Heart left ventricle (tissue), 13 donors: ENCODE results near the gene HS3ST5.

ENCODE experiments used
- POLR2A ChIP-seq, 2 donors: fragments of 450-650 bp; IDR thresholded peaks; one replicate each; pipeline ENCODE4 v1.6.1; 2017; ENCODE audit warnings: antibody characterized with exemption in 2 of 2, mild to moderate bottlenecking in 2 of 2, moderate library complexity in 2 of 2
- TF ChIP-seq, protein P1 (sequence below), 12 donors: fragments of 200-600 bp; sonication (generic) in 4 of 12; IDR thresholded peaks; one replicate each; pipeline versions ENCODE4 v1.5.0 to v1.8.0; 2018 to 2022; ENCODE audit warnings: antibody characterized with exemption in 12 of 12, mild to moderate bottlenecking in 5 of 12
- donor health status: ischemic (EF 13 %, LVEDD 7.1; RV severe dilation, severe dysfunction).
- donor health status: DM: no; HTN: yes; CAD: no.
- donor health status: DM: no; HTN: no; CAD: no.
- donor health status: ischemic (EF 25% LVEDD 6.9; RV normal size, moderate dysfunction).
- donor health status: ischemic (EF 25% LVEDD 5.7; RV mildly dilated, moderate dysfunction).
- donor health status: ischemic (EF 35%, LVEDD 5.7; RV mildly dilated, moderate dysfunction).
- donor health status: nonischemic (EF 11% LVEDD 7.7; RV severe dilation, severe dysfunction).
- donor health status: DM: yes; HTN: yes; CAD: no.
- donor health status: PGD.
- donor health status: ischemic (EF 29% LVEDD 5.4; RV normal size, mild dysfunction).
- donor health status: nonischemic (EF 23%, LVEDD 6.1; RV moderate dilation, normal function).

DNA sequence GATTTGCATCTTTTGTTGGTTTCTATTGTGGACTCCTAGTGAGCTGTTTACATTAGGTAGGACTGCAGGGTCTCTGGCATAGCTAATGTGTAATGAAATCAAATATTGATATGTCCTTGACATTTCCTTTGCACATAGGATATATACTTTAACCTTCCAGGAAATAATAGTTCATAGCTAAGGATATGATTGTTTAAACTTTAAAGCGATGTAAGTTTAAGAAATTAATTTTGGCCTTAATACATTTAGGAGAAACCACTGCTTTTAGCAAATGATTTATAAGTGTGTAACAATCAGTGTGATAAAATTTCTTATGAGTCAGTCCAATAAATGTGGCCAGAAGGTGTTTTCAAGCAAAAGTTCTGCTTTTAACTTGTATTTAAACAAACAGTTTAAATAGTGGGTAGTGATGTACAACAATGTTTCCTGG, 171.8 kb downstream of the HS3ST5 start:
- TF ChIP-seq, protein P1, sequence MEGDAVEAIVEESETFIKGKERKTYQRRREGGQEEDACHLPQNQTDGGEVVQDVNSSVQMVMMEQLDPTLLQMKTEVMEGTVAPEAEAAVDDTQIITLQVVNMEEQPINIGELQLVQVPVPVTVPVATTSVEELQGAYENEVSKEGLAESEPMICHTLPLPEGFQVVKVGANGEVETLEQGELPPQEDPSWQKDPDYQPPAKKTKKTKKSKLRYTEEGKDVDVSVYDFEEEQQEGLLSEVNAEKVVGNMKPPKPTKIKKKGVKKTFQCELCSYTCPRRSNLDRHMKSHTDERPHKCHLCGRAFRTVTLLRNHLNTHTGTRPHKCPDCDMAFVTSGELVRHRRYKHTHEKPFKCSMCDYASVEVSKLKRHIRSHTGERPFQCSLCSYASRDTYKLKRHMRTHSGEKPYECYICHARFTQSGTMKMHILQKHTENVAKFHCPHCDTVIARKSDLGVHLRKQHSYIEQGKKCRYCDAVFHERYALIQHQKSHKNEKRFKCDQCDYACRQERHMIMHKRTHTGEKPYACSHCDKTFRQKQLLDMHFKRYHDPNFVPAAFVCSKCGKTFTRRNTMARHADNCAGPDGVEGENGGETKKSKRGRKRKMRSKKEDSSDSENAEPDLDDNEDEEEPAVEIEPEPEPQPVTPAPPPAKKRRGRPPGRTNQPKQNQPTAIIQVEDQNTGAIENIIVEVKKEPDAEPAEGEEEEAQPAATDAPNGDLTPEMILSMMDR (IDR thresholded peaks at IDR 0.05) = no peak
- TF ChIP-seq POLR2A (IDR thresholded peaks at IDR 0.05) = no peak
